ENCODE measurements around the gene ATP2B1. TPM values are rescaled to one million over a fixed set of nuclear protein-coding genes. Genes with fewer than 3 reads are reported as not detected.
A peak's percentile ranks its signal among the peaks of the same experiment; 100 is the strongest.

The ATP2B1 gene
- total RNA-seq, 1 donor from 2014 or later = 43.3 TPM

DNA sequence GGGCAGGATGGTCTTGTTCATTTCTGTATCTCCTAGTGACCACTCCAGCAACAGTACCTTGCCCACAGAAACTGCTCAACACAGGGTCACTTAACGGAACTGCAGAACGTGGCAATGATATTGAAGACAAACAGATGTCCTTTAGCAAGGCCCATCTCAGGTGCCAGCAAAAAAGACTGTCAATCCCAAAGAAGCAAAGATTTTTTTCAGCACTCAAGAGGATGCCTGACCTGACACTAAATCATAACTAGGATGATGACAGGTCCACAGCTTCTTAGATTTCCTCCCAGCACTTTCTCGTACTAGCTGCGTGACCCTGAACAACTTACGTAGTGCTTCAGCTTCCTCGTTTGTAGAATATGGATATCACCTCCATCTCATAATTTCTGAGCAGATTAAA is 39.4 kb downstream of the ATP2B1 start:
- intact Hi-C loops (cut with DNase I) = no loop called here
- ATAC-seq = no peak

GRCh38 chr12:89665556-89665955 is 43.1 kb downstream of the ATP2B1 start:
- DNase-seq (ENCODE audit: low spot score) (no peak), ATAC-seq (no peak)
- intact Hi-C loops (cut with DNase I) = no loop called here

More for the DNA sequence above, 39.4 kb downstream of the ATP2B1 start:
- no peak for DNase-seq (ENCODE audit: low spot score)

GRCh38 chr12:89664441-89664840 is 44.2 kb downstream of the ATP2B1 start:
- intact Hi-C loops (cut with DNase I) = no loop called here
- DNase-seq (ENCODE audit: low spot score) (no peak), ATAC-seq (no peak)

DNA sequence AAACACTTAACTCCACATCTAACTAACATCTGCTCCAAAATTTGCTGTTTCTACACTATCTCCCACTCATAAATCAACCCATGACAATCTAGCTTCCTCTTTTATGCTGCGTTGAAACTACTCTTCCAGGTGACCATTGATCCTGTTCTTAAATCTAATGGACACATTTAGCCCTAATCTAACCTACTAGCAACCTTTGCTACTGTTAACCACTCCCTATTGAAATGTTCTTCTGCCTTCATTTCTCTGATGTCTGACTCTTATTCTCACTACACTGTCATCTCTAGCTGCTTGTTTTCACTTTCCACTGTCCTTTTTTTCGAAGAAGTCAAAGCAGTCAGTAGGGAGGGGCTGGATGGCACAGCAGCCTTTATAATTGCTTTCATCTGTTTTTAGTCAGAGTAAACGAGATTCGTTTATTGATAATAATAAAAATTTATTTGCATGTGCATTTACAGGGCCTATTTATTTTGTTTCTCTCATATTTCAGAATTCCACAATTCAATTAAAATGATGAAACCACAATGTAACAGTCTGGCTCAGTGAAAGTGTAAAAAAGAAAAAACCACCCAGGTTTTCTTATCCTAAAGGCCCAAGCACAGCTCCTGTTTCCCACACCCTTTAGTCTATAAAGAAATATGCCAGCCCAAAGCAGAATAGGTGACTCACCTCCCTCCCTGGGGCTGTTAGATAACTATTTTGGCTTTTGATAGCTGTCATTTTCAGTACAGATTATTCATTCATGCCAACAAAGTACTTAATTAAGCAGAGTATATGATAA is 44.9 kb downstream of the ATP2B1 start:
- ATAC-seq = peak; percentile 55
- DNase-seq (ENCODE audit: low spot score) = no peak
- intact Hi-C loops (cut with DNase I) = no loop called here

DNA sequence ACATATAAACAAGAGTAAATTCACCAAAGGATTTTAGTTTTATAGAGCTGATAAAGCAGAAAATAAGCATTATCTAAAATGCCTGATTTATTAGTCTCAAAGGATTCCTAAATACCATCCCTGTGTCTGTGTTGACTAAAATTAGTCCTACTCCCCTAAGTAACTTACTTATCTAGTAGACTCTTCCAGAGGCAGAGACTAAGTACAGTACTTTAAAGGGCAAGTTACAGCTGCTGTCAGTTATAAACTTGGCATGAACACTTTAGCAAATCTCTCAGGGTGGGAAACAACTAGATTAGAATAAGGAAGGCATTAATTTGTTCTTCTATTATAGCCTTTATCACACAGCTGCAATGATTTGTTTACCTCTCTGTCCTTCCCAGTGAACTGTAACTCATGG is 46.0 kb downstream of the ATP2B1 start:
- ATAC-seq = no peak
- no peak for DNase-seq (ENCODE audit: low spot score)
- intact Hi-C loops (cut with DNase I) = no loop called here

DNA sequence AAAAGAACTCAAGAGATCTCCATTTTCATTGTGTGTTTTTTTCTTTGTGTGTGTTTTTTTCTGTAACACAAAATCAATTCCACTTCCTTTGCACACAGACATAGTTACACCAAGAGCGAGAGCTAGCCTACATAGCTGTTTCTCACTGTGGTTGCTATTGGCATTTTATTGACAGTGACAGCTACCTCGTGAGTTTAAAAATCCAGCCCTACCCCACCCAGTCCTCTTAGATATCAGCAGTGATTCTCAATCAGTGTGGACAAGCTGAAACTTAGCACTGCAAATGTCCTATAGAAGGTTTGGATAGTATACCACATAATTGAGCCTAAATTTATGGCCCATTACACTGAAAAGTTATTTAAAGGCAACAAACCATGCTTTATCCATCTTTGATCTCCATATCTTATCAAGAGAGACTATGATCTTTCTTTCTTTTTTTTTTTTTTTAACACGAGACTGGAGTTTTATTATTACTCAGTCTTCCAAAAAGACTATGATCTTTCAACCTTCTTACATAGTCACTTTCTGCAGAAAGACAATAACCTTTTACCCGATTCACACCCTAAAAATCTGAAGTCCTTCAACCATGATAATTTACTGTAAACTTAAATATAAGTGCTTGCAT is 46.8 kb downstream of the ATP2B1 start:
- intact Hi-C loops (cut with DNase I) = no loop called here
- no peak for ATAC-seq
- no peak for DNase-seq (ENCODE audit: low spot score)

DNA sequence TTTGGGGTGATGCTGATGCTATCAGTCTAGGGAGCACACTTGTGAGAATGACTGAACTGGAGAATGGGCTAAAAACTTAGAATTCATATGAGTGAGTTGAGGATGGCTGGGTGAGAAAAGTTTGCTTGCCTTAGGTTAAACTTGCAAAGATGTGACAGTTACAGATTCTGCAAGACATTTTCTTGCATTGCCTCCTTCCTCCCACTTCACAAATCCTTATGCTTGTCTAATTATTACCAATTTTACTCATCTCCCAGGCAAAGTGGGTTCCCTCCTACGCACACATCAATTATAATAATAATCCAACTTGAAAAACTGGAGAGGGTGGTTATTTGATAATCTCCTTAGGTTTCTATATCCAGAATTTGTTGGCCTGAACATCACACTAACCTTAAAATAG is 50.9 kb downstream of the ATP2B1 start:
- no peak for DNase-seq (ENCODE audit: low spot score)
- no peak for ATAC-seq
- intact Hi-C loops (cut with DNase I) = no loop called here

- intact Hi-C loops (cut with DNase I) = no loop called here
- ATAC-seq = no peak
These were observed 51.6 kb downstream of the ATP2B1 start for GRCh38 chr12:89657066-89657465.

GRCh38 chr12:89655841-89656240 is 52.8 kb downstream of the ATP2B1 start:
- DNase-seq (ENCODE audit: low spot score) = no peak
- intact Hi-C loops (cut with DNase I) = no loop called here
- no peak for ATAC-seq

More at GRCh38 chr12:89657066-89657465, 51.6 kb downstream of the ATP2B1 start:
- no peak for DNase-seq (ENCODE audit: low spot score)

GRCh38 chr12:89651192-89651591 is 57.4 kb downstream of the ATP2B1 start:
- intact Hi-C loops (cut with DNase I) = no loop called here
- DNase-seq (ENCODE audit: low spot score) (no peak), ATAC-seq (no peak)

DNA sequence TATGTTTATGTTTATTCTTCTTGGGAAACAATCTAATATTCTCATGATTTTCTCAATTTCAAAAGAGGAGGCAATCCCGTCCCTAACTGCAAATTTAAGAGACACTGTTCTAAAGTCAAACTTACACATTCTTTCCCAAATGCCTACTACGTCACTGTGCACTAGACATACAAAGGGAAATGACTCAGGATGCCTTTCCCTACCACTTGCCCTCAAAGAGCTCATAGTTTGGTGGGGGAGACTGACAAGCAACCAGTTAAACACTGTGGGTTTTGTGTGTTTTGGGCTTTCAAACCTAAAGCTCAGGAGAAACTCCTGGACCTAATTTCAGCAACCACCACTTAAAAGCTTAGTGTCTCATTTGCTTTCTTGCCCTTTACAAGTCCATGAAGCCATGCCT is 58.4 kb downstream of the ATP2B1 start:
- intact Hi-C loops (cut with DNase I) = no loop called here
- ATAC-seq (no peak), DNase-seq (ENCODE audit: low spot score) (no peak)

GRCh38 chr12:89649820-89650219 is 58.8 kb downstream of the ATP2B1 start:
- ATAC-seq (no peak), DNase-seq (ENCODE audit: low spot score) (no peak)
- intact Hi-C loops (cut with DNase I) = no loop called here

GRCh38 chr12:89649139-89649538 is 59.5 kb downstream of the ATP2B1 start:
- no peak for ATAC-seq
- DNase-seq (ENCODE audit: low spot score) = no peak
- intact Hi-C loops (cut with DNase I) = no loop called here

- DNase-seq (ENCODE audit: low spot score) (no peak), ATAC-seq (no peak)
- intact Hi-C loops (cut with DNase I) = no loop called here
These were observed 60.3 kb downstream of the ATP2B1 start for GRCh38 chr12:89648211-89648930.

GRCh38 chr12:89645434-89645833 is 63.2 kb downstream of the ATP2B1 start:
- intact Hi-C loops (cut with DNase I) = no loop called here
- no peak for DNase-seq (ENCODE audit: low spot score)
- ATAC-seq = no peak

GRCh38 chr12:89642959-89643358 is 65.7 kb downstream of the ATP2B1 start:
- DNase-seq (ENCODE audit: low spot score) (no peak), ATAC-seq (no peak)
- intact Hi-C loops (cut with DNase I) = no loop called here

DNA sequence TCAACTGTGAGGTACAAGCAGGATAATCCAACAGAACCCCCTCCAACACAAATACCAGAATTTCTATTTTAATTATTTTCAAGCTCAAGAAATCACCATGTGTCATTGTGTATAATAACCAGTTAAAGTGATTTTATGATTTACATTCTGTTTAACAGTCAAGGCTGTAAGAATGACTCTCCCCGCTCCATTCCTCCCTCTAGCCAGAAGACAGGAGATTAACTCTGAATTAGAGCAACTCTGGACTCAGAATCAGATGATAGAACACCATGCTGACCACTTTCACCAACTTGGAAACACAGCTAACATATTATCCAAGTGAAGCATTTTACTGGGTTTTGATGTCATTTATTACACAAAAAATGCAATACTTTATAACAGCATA is 71.9 kb downstream of the ATP2B1 start:
- intact Hi-C loops (cut with DNase I) = no loop called here
- ATAC-seq (no peak), DNase-seq (ENCODE audit: low spot score) (no peak)

DNA sequence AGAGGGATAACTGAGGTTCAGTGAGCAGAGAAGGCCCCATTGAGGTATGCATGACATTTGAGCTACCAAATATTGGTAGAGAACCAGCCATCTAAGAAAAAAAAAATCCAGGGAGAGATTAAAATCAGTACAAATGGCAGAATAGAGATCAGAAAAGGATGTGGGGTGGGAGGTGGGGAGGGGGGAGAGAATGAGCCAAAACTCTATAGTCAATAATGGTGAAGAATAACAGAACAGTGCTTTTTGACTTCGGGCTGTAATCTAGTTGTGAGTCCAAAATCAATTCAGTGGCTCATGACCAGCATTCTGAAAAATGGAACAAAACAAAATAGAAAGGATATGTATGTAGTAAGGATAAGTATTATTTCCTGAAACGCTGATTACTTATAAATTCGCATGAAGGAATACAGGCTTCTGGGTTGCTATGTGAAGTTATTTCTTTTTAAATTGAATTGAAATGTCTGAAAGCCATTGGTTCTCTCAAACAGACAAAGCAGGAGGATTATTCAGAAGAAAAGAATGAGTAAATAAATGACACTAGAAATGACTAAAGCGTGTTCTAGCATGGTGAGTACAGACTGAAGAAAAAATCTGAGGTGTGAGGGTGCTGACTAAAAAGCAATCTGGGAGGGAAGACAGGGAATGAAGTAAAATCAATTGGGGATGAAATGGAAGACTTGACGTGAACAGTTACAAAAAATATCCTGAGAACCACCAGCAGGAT is 72.4 kb downstream of the ATP2B1 start:
- intact Hi-C loops (cut with DNase I) = no loop called here
- no peak for ATAC-seq

GRCh38 chr12:89634508-89634907 is 74.1 kb downstream of the ATP2B1 start:
- ATAC-seq (no peak), DNase-seq (ENCODE audit: low spot score) (no peak)
- intact Hi-C loops (cut with DNase I) = no loop called here

More for the DNA sequence above, 72.4 kb downstream of the ATP2B1 start:
- DNase-seq (ENCODE audit: low spot score) = no peak

DNA sequence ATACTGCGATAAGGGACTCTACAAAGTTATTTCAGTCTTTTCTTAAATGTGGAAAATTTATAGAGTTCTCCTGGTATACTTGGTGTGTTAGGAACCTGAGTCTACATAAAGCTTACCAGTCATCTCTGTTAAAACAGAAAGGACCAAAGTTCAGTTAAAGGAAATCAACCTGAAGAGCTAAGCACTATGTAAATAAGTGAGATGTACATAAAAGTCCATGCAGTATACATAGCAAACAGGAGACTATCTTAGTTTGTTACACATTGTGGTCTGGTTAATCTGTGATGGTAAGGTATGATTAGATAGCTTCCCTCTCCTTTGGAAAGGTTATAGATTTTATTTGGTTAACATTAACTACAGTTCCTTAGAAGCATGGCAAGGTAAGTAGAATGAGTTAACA is 75.9 kb downstream of the ATP2B1 start:
- ATAC-seq (no peak), DNase-seq (ENCODE audit: low spot score) (no peak)
- intact Hi-C loops (cut with DNase I) = no loop called here
